Pancreas (tissue), 10 donors: ENCODE measurements around the gene THSD7A. TPM values are rescaled to one million over a fixed set of nuclear protein-coding genes. Genes with fewer than 3 reads are reported as not detected.

Experiments used
- ATAC-seq, 4 donors: fragments of 200-7000 bp; cut with Tn5 transposase; one replicate each; pipeline versions ENCODE4 v1.8.0 to v1.9.1; 2020; ENCODE audit warnings: mild to moderate bottlenecking in 4 of 4, moderate library complexity in 4 of 4
- DNase-seq, 6 donors: peaks; one replicate each; pipeline ENCODE4 v3.0.0-alpha.2; 2020
- FAIRE-seq: peaks from 2 replicates; lab custom pipeline; 2012; peaks lifted over from hg19 to GRCh38; lab: Jason Lieb, UNC
- H3K27ac ChIP-seq, 4 donors: fragments of 200-600 bp; sonication (generic); 1 replicate in 3 of 4; 2 replicates in 1 of 4; pipeline versions ENCODE4 v1.5.0 to v1.8.0; 2020
- H3K27me3 ChIP-seq, 4 donors: fragments of 200-600 bp; one replicate each; pipeline ENCODE4 v1.8.0; 2021
- H3K36me3 ChIP-seq, 3 donors: fragments of 200-600 bp; sonication (generic) in 1 of 3; one replicate each; pipeline versions ENCODE4 v1.5.0 to v1.8.0; 2020 to 2021
- H3K4me1 ChIP-seq, 3 donors: fragments of 200-600 bp; one replicate each; pipeline ENCODE4 v1.8.0; 2021
- H3K4me3 ChIP-seq, 4 donors: fragments of 200-600 bp; sonication (generic) in 2 of 4; one replicate each; pipeline versions ENCODE4 v1.5.0 to v1.8.0; 2020 to 2021
- H3K9me3 ChIP-seq, 4 donors: fragments of 200-600 bp; one replicate each; pipeline ENCODE4 v1.8.0; 2021
- WGBS, 2 donors: extraction: QIAGEN DNeasy Blood & Tissue Kit; methylation state at CpG; one replicate each; pipeline ENCODE4 v1.1.7; 2013; 5-methylcytosine and 5-hydroxymethylcytosine counted together
- intact Hi-C, 3 donors: fragments of 100-400 bp; cut with DNase I; formaldehyde crosslinking; loops; one replicate each; pipeline versions ENCODE4 v1.11.1 to v1.14.2; 2022
- polyA plus RNA-seq, 2 donors: library from polyadenylated mRNA; stranded (reverse); fragments of 200-250 nt; gene quantifications; one replicate each; pipeline ENCODE4 v1.2.3, GENCODE V29; 2013
- total RNA-seq, 6 donors: library from RNA; stranded (reverse); fragmentation: NEBNext Ultra II Directional in 4 of 6; extraction: Animal tissue kit (Norgen Biotek cat#: 25700) in 4 of 6; gene quantifications; one replicate each; pipeline versions ENCODE4 v1.2.1 to v1.2.4, GENCODE V29; 2021 to 2023
- TF ChIP-seq, protein P1 (sequence below), 4 donors: fragments of 200-600 bp; sonication (generic) in 3 of 4; IDR thresholded peaks; one replicate each; pipeline versions ENCODE4 v1.5.0 to v1.8.0; 2021; ENCODE audit warnings: antibody characterized with exemption in 4 of 4
- donor health status: healthy with polysubstance abuse.
- donor health status: DM: no; HTN: no; CAD: no; lungs with moderate emphysema.
- donor health status: DM: no; HTN: no; CAD: no.
- donor health status: control.
- donor health status: control.
- donor health status: Bipolar disorder and iron deficiency.
- donor health status: DM: yes; HTN: yes; CAD: no.
- donor health status: DM: no; HTN: no; CAD: no.
- donor health status: DM: no; HTN: no; CAD: no.
- donor health status: DM: yes; HTN: yes; CAD: no.

The THSD7A gene, protein sequence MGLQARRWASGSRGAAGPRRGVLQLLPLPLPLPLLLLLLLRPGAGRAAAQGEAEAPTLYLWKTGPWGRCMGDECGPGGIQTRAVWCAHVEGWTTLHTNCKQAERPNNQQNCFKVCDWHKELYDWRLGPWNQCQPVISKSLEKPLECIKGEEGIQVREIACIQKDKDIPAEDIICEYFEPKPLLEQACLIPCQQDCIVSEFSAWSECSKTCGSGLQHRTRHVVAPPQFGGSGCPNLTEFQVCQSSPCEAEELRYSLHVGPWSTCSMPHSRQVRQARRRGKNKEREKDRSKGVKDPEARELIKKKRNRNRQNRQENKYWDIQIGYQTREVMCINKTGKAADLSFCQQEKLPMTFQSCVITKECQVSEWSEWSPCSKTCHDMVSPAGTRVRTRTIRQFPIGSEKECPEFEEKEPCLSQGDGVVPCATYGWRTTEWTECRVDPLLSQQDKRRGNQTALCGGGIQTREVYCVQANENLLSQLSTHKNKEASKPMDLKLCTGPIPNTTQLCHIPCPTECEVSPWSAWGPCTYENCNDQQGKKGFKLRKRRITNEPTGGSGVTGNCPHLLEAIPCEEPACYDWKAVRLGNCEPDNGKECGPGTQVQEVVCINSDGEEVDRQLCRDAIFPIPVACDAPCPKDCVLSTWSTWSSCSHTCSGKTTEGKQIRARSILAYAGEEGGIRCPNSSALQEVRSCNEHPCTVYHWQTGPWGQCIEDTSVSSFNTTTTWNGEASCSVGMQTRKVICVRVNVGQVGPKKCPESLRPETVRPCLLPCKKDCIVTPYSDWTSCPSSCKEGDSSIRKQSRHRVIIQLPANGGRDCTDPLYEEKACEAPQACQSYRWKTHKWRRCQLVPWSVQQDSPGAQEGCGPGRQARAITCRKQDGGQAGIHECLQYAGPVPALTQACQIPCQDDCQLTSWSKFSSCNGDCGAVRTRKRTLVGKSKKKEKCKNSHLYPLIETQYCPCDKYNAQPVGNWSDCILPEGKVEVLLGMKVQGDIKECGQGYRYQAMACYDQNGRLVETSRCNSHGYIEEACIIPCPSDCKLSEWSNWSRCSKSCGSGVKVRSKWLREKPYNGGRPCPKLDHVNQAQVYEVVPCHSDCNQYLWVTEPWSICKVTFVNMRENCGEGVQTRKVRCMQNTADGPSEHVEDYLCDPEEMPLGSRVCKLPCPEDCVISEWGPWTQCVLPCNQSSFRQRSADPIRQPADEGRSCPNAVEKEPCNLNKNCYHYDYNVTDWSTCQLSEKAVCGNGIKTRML (N-terminal part only)
- 1 to 10 TPM in 3 of 6 donors, under 1 TPM in 3; 0.87 to 3.7 (median 1.4) TPM for total RNA-seq
- under 1 TPM; 0.30 to 0.42 TPM for polyA plus RNA-seq

DNA sequence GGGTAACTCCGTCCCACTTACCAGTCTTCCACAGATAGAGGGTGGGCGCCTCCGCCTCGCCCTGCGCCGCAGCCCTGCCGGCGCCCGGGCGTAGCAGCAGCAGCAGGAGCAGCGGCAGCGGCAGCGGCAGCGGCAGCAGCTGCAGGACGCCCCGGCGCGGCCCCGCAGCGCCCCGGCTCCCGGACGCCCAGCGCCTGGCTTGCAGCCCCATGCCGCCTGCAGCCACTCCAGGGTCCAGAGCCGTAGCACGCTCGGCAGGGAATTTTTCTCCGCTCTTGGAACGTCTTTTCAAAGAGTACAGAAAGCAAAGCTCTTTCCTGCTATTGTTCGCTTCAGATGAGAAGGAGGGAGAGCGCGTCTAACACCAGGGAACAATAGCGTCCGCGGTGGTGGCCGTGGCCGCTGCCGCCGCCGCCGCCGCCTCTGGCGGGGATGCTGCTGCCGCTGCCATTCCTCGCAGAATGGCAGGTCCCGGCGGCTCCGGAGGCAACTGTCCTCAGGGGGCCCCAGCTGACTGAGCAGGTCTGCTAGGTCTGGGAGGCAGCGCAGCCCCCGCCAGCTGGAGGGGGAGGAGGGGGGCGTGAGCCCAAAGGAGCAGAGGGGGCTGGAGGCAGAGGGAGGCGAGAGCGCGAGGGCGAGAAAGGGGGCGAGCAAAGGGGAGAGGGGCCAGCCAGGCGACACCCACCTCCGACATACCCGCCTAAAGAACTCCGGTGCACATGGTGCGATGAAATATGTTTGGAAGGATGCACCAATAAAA, at the start of gene THSD7A:
Gene THSD7A, minus strand, starts transcription at position 463 of the 760 bp plus-strand sequence. Its CDS starts 252 bp downstream, at position 211.
- FAIRE-seq (no peak), ATAC-seq (peak; percentile 92 to 96 (median 93)), DNase-seq (peak; percentile 9 to 83 (median 50))
- TF ChIP-seq, protein P1, sequence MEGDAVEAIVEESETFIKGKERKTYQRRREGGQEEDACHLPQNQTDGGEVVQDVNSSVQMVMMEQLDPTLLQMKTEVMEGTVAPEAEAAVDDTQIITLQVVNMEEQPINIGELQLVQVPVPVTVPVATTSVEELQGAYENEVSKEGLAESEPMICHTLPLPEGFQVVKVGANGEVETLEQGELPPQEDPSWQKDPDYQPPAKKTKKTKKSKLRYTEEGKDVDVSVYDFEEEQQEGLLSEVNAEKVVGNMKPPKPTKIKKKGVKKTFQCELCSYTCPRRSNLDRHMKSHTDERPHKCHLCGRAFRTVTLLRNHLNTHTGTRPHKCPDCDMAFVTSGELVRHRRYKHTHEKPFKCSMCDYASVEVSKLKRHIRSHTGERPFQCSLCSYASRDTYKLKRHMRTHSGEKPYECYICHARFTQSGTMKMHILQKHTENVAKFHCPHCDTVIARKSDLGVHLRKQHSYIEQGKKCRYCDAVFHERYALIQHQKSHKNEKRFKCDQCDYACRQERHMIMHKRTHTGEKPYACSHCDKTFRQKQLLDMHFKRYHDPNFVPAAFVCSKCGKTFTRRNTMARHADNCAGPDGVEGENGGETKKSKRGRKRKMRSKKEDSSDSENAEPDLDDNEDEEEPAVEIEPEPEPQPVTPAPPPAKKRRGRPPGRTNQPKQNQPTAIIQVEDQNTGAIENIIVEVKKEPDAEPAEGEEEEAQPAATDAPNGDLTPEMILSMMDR (IDR thresholded peaks at IDR 0.05), result no peak
- peak within 1 kb of the TSS; percentile 30 to 57 (median 40) for H3K4me3 ChIP-seq
- H3K9me3 ChIP-seq, result no peaks in the 10 kb centered on the region
- no peak within 1 kb of the TSS for H3K27ac ChIP-seq
- intact Hi-C loops, result no loop called here
- WGBS, 2 donors, result 3 to 4% methylated on average over 60 to 62 of the region's 62 CpGs
- no peaks in the 10 kb centered on the region for H3K36me3 ChIP-seq
- H3K4me1 ChIP-seq, result peaks cover 0 to 7% (median 6%) of the 10 kb centered on the region in 3 donors
- H3K27me3 ChIP-seq, result no peaks in the 10 kb centered on the region

DNA sequence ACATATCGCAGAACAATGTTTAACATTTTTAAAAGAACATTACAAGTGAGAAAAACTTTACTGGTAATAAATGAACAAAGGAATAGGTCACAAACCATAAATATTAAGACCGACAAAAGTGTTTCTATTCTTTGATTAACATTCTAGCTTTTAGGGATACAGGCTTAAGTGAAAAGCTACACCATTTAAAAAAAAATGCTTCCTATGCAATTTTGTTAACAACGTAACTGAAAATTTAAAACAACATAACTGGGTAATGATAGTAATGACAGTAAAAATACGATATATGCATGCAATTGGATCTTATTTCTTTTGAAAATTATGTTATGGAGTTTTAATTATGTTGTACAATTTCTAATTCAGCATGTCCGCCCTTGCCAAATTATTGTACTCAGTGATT, 49.7 kb upstream of the THSD7A start:
- no peaks in the 10 kb centered on the region for H3K27me3 ChIP-seq
- H3K9me3 ChIP-seq, result no peaks in the 10 kb centered on the region
- TF ChIP-seq, protein P1 (IDR thresholded peaks at IDR 0.05), result no peak
- no peak for DNase-seq
- H3K27ac ChIP-seq, result no peak overlapping the region
- WGBS, 2 donors, result 70 to 77% methylated on average over 5 of the region's 5 CpGs
- intact Hi-C loops, result no loop called here
- no peak for ATAC-seq
- H3K4me1 ChIP-seq, result no peaks in the 10 kb centered on the region
- H3K4me3 ChIP-seq, result no peak overlapping the region
- FAIRE-seq, result no peak
- no peaks in the 10 kb centered on the region for H3K36me3 ChIP-seq

DNA sequence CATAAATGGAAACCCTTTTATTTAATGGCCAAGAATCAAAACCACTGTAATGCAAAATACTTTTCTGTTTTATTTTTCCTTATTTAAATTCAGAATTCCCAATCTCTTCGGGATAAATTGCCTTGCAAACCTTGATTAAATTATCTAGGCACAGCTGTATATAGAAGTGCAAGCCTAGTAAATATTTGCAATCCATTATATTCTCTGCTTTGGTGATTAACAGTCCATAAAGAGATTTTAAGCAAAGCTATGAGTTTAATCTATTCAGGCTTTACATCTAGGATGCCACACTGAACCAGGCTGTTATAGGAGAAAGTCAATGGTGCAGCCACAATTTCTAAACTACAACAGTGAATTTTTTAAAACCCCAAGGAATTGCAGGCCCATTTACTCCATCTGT, 43.6 kb upstream of the THSD7A start:
- intact Hi-C loops, result no loop called here
- 32 to 37% methylated on average over 1 of the region's 1 CpG for WGBS, 2 donors
- no peaks in the 10 kb centered on the region for H3K27me3 ChIP-seq
- FAIRE-seq (no peak), DNase-seq (no peak), ATAC-seq (no peak)
- H3K4me1 ChIP-seq, result no peaks in the 10 kb centered on the region
- no peak overlapping the region for H3K4me3 ChIP-seq
- no peaks in the 10 kb centered on the region for H3K36me3 ChIP-seq
- H3K27ac ChIP-seq, result no peak overlapping the region
- TF ChIP-seq, protein P1 (IDR thresholded peaks at IDR 0.05), result no peak
- no peaks in the 10 kb centered on the region for H3K9me3 ChIP-seq

DNA sequence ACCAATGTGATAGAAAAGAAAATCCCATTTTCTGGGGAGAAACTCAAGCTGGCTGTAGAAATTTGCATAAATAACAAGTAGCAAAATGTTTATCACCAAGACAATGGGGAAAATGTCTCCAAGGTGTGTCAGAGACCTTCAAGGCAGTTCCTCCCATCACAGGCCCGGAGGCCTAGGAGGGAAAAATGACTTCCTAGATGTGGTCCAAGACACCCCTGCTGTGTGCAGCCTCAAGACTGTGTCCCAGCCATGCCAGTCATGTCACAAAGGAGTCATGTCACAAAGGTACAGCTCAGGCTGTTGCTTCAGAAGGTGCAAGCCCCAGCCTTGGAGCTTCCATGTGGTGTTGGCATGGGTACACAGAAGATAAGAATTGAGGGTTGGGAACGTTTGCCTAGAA, 33.7 kb upstream of the THSD7A start:
- H3K4me1 ChIP-seq, result no peaks in the 10 kb centered on the region
- intact Hi-C loops, result no loop called here
- FAIRE-seq (no peak), DNase-seq (peak in 1 of 6 donors; percentile 16), ATAC-seq (no peak)
- TF ChIP-seq, protein P1 (IDR thresholded peaks at IDR 0.05), result no peak
- WGBS, 2 donors, result 48 to 54% methylated on average over 2 of the region's 2 CpGs
- H3K27ac ChIP-seq, result no peak overlapping the region
- no peaks in the 10 kb centered on the region for H3K36me3 ChIP-seq
- H3K4me3 ChIP-seq, result no peak overlapping the region
- H3K9me3 ChIP-seq, result no peaks in the 10 kb centered on the region
- no peaks in the 10 kb centered on the region for H3K27me3 ChIP-seq
